Prostate gland (tissue), 2 donors: ENCODE measurements around the gene SPATS1.

ENCODE experiments used
- CTCF ChIP-seq, 4 experiments: fragments of 200-600 bp in 2 of 4; fragments of 450-650 bp in 2 of 4; sonication (generic) in 2 of 4; IDR thresholded peaks; 1 replicate in 3 of 4; 2 replicates in 1 of 4; pipeline ENCODE4 v1.5.1; 2016 to 2019; ENCODE audit warnings: antibody characterized with exemption in 4 of 4, mild to moderate bottlenecking in 2 of 4, moderate library complexity in 2 of 4
- POLR2A ChIP-seq: fragments of 450-650 bp; IDR thresholded peaks from one replicate; pipeline ENCODE4 v1.6.1; 2016; ENCODE audit warnings: antibody characterized with exemption, mild to moderate bottlenecking
- POLR2AphosphoS5 ChIP-seq: sonication (generic); formaldehyde crosslinking; IDR thresholded peaks from one replicate; pipeline ENCODE4 v1.6.1; 2017; ENCODE audit warnings: antibody characterized with exemption

DNA sequence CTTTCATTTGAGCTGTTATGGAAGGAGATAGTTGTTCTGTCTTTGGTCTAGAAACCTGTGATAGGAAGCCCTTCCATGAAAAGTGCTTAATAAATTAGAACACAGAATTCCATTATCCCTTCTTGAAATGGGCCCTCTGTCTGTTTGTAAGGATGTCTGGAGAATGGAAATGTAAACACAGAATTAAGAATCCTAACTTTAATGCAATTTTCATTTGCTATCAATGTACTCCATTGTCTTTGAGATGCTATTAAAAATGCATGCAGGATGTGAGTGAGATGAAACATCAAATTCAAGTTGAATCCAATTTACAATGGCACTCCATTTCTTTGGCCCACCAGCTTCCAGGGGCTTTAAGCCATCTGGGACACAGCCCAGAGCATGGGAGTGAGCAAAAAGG is 15.4 kb upstream of the SPATS1 start:
- TF ChIP-seq CTCF (IDR thresholded peaks at IDR 0.05) (no peak), POLR2AphosphoS5 (no peak), POLR2A (no peak)
